ENCODE results near the gene CORO2B.

- TF ChIP-seq CTCF (conservative IDR thresholded peaks at IDR 0.05): no peak
- TF ChIP-seq EZH2 (IDR thresholded peaks at IDR 0.05; ENCODE audit: low read depth): no peak
Observed at GRCh38 chr15:68589783-68590710, 11.3 kb downstream of the CORO2B start.

All from PC-9 (cell line).